ENCODE results near the gene CLMN. TPM values are rescaled to one million over a fixed set of nuclear protein-coding genes. Genes with fewer than 3 reads are reported as not detected.

The CLMN gene
- total and polyA plus RNA-seq, 9 of the 15 experiments (the other 6 are each of a cell fraction or from before 2014, with no cell fraction given): 0.01 to 0.18 (median 0.07) TPM; not detected in 4

- TF ChIP-seq PATZ1 (CRISPR knock-in tag; IDR thresholded peaks at IDR 0.05; ENCODE audit: borderline replicate concordance) (no peak), MAFG (tag; conservative IDR thresholded peaks at IDR 0.05) (no peak), NR4A1 (CRISPR knock-in tag; IDR thresholded peaks at IDR 0.05) (no peak), NR4A1 (tag; IDR thresholded peaks at IDR 0.05) (no peak), ELF1 (tag; IDR thresholded peaks at IDR 0.05) (no peak), SNIP1 (IDR thresholded peaks at IDR 0.05; ENCODE audit: low read depth) (no peak)
Observed at GRCh38 chr14:95307402-95308041, 12.2 kb downstream of the CLMN start (continued).

GRCh38 chr14:95305940-95306339 is 13.8 kb downstream of the CLMN start:
- no peaks in the 10 kb centered on the region for H4K20me1 ChIP-seq (replicated peaks; ENCODE audit: control insufficient read depth, insufficient read depth, low read length)
- BruUV-seq (replicated peaks): no TSS peak
- no peak for ATAC-seq
- no peak for FAIRE-seq
- H3K27me3 ChIP-seq (ENCODE audit: control insufficient read depth in 2 of 2, insufficient read depth in 2 of 2, low read length in 2 of 2): peaks cover 3 to 43% of the 10 kb centered on the region in 2 experiments; a peak in 3 of 5 replicates
- H3K9me1 ChIP-seq (ENCODE audit: control insufficient read depth, insufficient read depth, low read length): no peaks in the 10 kb centered on the region
- WGBS (ENCODE audit: insufficient coverage, low coverage, missing lambda C conversion rate): 0% methylated on average over 3 of the region's 4 CpGs
- in situ Hi-C loops (cut with MboI): no loop called here
- no peak for DNase-seq (ENCODE audit: extremely low read depth in 1 of 4, low spot score in 3 of 4)
- no peaks in the 10 kb centered on the region for H3K79me2 ChIP-seq (ENCODE audit: control insufficient read depth, insufficient read depth, low read length)
- no peak overlapping the region for H3K9ac ChIP-seq (ENCODE audit: insufficient read depth in 1 of 2, low read depth in 2 of 2, low read length in 2 of 2)
- POLR2A ChIA-PET: no interaction called here
- H3K4me1 ChIP-seq (replicated peaks in 1 of 2; ENCODE audit: control insufficient read depth in 2 of 2, insufficient read depth in 2 of 2, low read length in 2 of 2): no peaks in the 10 kb centered on the region
- H3K9me3 ChIP-seq (replicated peaks; ENCODE audit: control insufficient read depth, insufficient read depth, low read depth, low read length): no peaks in the 10 kb centered on the region
- H3K36me3 ChIP-seq (ENCODE audit: control insufficient read depth, insufficient read depth, low read length): no peaks in the 10 kb centered on the region
- H3K4me2 ChIP-seq (ENCODE audit: insufficient read depth, low read length): no peak overlapping the region
- H3K4me3 ChIP-seq: no peak overlapping the region
- intact Hi-C loops (cut with micrococcal nuclease): no loop called here
- CTCF ChIA-PET (ENCODE audit: low intra/inter-chr PET ratio): no interaction called here
- H3K27ac ChIP-seq (ENCODE audit: extremely low read depth, low read depth, low read length): no peak overlapping the region
- no peak overlapping the region for H2AFZ ChIP-seq (ENCODE audit: low read depth, low read length)
- TF ChIP-seq CREB3L1 (IDR thresholded peaks at IDR 0.05; ENCODE audit: borderline replicate concordance, low read depth) (no peak), HMBOX1 (IDR thresholded peaks at IDR 0.05) (no peak), ARNT (IDR thresholded peaks at IDR 0.05) (no peak), ATF7 (IDR thresholded peaks at IDR 0.05) (no peak), CSDE1 (IDR thresholded peaks at IDR 0.05) (no peak), ZNF79 (CRISPR knock-in tag; IDR thresholded peaks at IDR 0.05; ENCODE audit: low read depth) (no peak), SIRT6 (IDR thresholded peaks at IDR 0.05; ENCODE audit: low read depth, low read length) (no peak), E2F3 (CRISPR knock-in tag; IDR thresholded peaks at IDR 0.05) (no peak), MNT (conservative IDR thresholded peaks at IDR 0.05) (no peak), ZNF146 (CRISPR knock-in tag; IDR thresholded peaks at IDR 0.05; ENCODE audit: unreplicated experiment) (no peak)

Measured in K562 (cell line).